Measurements from ENCODE around the gene SDCBP2. TPM values are rescaled to one million over a fixed set of nuclear protein-coding genes. Genes with fewer than 3 reads are reported as not detected.

The SDCBP2 gene
- total RNA-seq, 4 donors from 2014 or later, result 0.26 to 9.1 (median 5.5) TPM

GRCh38 chr20:1312308-1312707 lies 16.6 kb downstream of the SDCBP2 start:
- Histone ChIP-seq H3K27ac (no peak overlapping the region), H3K4me3 (no peak overlapping the region), H3K36me3 (no peaks in the 10 kb centered on the region), H3K27me3 (no peaks in the 10 kb centered on the region), H3K4me1 (peaks cover 0 to 3% of the 10 kb centered on the region in 2 donors), H3K9me3 (no peaks in the 10 kb centered on the region)
- intact Hi-C loops (cut with DNase I; ENCODE audit: low total_unique reads), result loop anchor here (5.0 to 10.0 kb wide), 2 partner anchors 125 to 152 kb away; partner anchors contain the start of gene NSFL1C
- TF ChIP-seq CTCF (IDR thresholded peaks at IDR 0.05) (no peak), POLR2A (IDR thresholded peaks at IDR 0.05) (no peak)
- DNase-seq, result no peak

GRCh38 chr20:1310506-1311190 lies 18.3 kb downstream of the SDCBP2 start:
- Histone ChIP-seq H3K4me3 (no peak overlapping the region), H3K27ac (no peak overlapping the region), H3K36me3 (no peaks in the 10 kb centered on the region), H3K9me3 (no peaks in the 10 kb centered on the region), H3K4me1 (peaks cover 0 to 3% of the 10 kb centered on the region in 2 donors), H3K27me3 (no peaks in the 10 kb centered on the region)
- intact Hi-C loops (cut with DNase I; ENCODE audit: low total_unique reads), result loop anchor here (5.0 to 10.0 kb wide), 2 partner anchors 127 to 154 kb away; partner anchors contain the start of gene NSFL1C
- DNase-seq, result no peak
- no peak for TF ChIP-seq POLR2A (IDR thresholded peaks at IDR 0.05)
- no peak for TF ChIP-seq CTCF (IDR thresholded peaks at IDR 0.05)

GRCh38 chr20:1310071-1310470 lies 18.9 kb downstream of the SDCBP2 start:
- no peaks in the 10 kb centered on the region for H3K36me3 ChIP-seq
- DNase-seq, result no peak
- no peak overlapping the region for H3K4me3 ChIP-seq
- H3K4me1 ChIP-seq, result peaks cover 0 to 3% of the 10 kb centered on the region in 2 donors
- no peaks in the 10 kb centered on the region for H3K9me3 ChIP-seq
- intact Hi-C loops (cut with DNase I; ENCODE audit: low total_unique reads), result loop anchor here (5.0 to 10.0 kb wide), 2 partner anchors 127 to 155 kb away; partner anchors contain the start of gene NSFL1C
- H3K27ac ChIP-seq, result no peak overlapping the region
- H3K27me3 ChIP-seq, result no peaks in the 10 kb centered on the region
- no peak for TF ChIP-seq POLR2A (IDR thresholded peaks at IDR 0.05)
- TF ChIP-seq CTCF (IDR thresholded peaks at IDR 0.05), result no peak

GRCh38 chr20:1309439-1309847 lies 19.5 kb downstream of the SDCBP2 start:
- peaks cover 0 to 3% of the 10 kb centered on the region in 2 donors for H3K4me1 ChIP-seq
- H3K27me3 ChIP-seq, result no peaks in the 10 kb centered on the region
- TF ChIP-seq POLR2A (IDR thresholded peaks at IDR 0.05) (no peak), CTCF (IDR thresholded peaks at IDR 0.05) (no peak)
- intact Hi-C loops (cut with DNase I; ENCODE audit: low total_unique reads), result no loop called here
- H3K4me3 ChIP-seq, result no peak overlapping the region
- H3K9me3 ChIP-seq, result no peaks in the 10 kb centered on the region
- no peak overlapping the region for H3K27ac ChIP-seq
- H3K36me3 ChIP-seq, result no peaks in the 10 kb centered on the region
- DNase-seq, result no peak

- Histone ChIP-seq H3K4me1 (peaks cover 0 to 3% of the 10 kb centered on the region in 2 donors), H3K27me3 (no peaks in the 10 kb centered on the region), H3K9me3 (no peaks in the 10 kb centered on the region), H3K4me3 (no peak overlapping the region), H3K36me3 (no peaks in the 10 kb centered on the region), H3K27ac (no peak overlapping the region)
- DNase-seq, result no peak
- intact Hi-C loops (cut with DNase I; ENCODE audit: low total_unique reads), result no loop called here
- TF ChIP-seq CTCF (IDR thresholded peaks at IDR 0.05) (no peak), POLR2A (IDR thresholded peaks at IDR 0.05) (no peak)
Measured at GRCh38 chr20:1308702-1309095, 20.2 kb downstream of the SDCBP2 start.

All from uterus (tissue), 4 donors.